Measurements from ENCODE around the gene WNT9A. TPM values are rescaled to one million over a fixed set of nuclear protein-coding genes. Genes with fewer than 3 reads are reported as not detected.

Gene WNT9A
- total RNA-seq, 2 experiments from 2014 or later: not detected

DNA sequence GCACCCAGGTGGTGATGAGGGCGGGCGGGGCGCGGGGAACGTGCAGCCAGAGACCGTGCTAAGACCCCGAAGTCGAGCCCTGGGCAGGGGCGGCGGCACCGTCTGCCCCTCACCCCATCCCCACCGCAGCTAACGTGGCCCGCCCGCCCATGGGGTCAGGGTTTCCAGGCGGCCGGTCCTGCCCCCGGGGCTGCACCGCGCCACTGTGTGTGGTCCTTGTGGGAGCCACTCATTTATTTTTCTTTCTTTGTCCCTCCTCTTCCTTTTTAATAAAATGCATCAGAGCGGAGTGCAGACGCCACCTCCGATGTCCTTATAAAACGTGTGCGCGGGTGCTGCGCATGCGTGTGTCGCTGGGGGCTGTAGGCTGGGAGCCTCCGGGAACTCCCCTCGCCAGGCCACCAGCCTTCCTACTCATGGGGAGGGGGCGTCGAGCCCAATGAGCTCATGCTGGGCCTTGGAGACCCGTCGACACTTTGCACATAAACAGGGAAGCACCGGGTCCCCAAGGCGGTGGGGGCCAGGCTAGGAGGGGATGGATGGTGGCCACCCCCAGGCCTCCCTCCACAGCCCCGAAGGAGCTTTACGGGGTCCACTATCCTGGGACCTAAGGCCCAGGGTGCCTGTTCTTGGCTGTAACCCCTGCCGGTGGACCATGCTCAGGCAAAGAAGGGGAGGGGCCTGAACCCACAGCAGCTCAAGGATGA, 59.9 kb downstream of the WNT9A start:
- DNase-seq (ENCODE audit: low spot score): no peak
- Histone ChIP-seq H3K4me2 (ENCODE audit: low read length) (no peak overlapping the region), H3K36me3 (ENCODE audit: insufficient read depth, low read length) (no peaks in the 10 kb centered on the region), H3K9me3 (ENCODE audit: low read length) (no peaks in the 10 kb centered on the region), H3K4me3 (ENCODE audit: low read depth, low read length, poor library complexity, severe bottlenecking) (no peak overlapping the region), H2AFZ (ENCODE audit: low read length) (no peak overlapping the region), H3K27ac (ENCODE audit: low read depth, low read length, poor library complexity, severe bottlenecking) (no peak overlapping the region), H3K4me1 (ENCODE audit: insufficient read depth, low read length, poor library complexity, severe bottlenecking) (no peaks in the 10 kb centered on the region), H3K9me2 (ENCODE audit: insufficient read depth, low read length) (no peaks in the 10 kb centered on the region), H4K20me1 (ENCODE audit: insufficient read depth, low read length) (no peaks in the 10 kb centered on the region), H3K79me2 (ENCODE audit: insufficient read depth, low read depth, low read length) (no peaks in the 10 kb centered on the region)
- intact Hi-C loops (cut with micrococcal nuclease; ENCODE audit: unreplicated experiment): no loop called here
- BruUV-seq (replicated peaks): no TSS peak
- ChIA-PET POLR2A (no interaction called here), CTCF (ENCODE audit: unreplicated experiment) (no interaction called here)
- TF ChIP-seq CTCF (conservative IDR thresholded peaks at IDR 0.05; ENCODE audit: low read length): no peak
- no peak for TF ChIP-seq EZH2phosphoT487 (IDR thresholded peaks at IDR 0.05; ENCODE audit: borderline replicate concordance, low read depth, low read length)

DNA sequence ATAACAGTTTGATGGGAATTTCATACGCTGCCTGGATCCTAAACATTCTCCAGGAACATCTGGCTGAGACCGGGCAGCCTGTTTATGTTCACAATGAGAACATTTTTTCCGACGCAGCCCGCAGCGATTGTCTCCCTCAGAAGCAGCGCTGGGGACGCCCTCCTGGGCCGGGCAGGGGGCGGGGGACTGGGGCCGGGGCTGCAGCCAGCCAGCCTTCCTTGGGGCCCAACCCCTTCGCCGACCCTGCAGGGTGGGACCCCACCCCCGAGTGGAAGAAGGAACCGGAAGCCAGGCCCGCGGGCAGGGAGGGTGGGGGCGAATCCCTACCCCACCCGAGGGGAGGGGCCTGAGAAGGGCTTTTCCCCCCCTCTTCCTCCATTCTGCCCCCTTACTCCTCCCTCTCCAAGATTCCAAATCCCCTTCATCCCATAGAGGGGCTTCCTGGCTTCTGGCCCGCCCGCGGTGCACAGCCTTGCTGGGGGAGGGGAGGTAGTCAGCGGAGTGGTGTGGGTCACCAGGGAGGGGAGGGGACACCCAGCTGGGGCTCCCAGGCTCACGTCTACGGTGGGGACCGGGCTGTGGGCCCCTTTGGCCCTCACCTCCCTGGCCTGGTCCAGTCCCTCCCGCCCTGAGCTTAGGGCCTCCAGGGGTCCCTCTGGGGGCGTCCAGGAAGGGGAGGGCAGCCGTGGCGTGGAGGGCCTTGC, 60.6 kb downstream of the WNT9A start:
- Histone ChIP-seq H3K4me3 (ENCODE audit: low read depth, low read length, poor library complexity, severe bottlenecking) (no peak overlapping the region), H3K4me1 (ENCODE audit: insufficient read depth, low read length, poor library complexity, severe bottlenecking) (no peaks in the 10 kb centered on the region), H3K27ac (ENCODE audit: low read depth, low read length, poor library complexity, severe bottlenecking) (no peak overlapping the region), H3K9me2 (ENCODE audit: insufficient read depth, low read length) (no peaks in the 10 kb centered on the region), H3K36me3 (ENCODE audit: insufficient read depth, low read length) (no peaks in the 10 kb centered on the region), H3K9me3 (ENCODE audit: low read length) (no peaks in the 10 kb centered on the region), H4K20me1 (ENCODE audit: insufficient read depth, low read length) (no peaks in the 10 kb centered on the region), H2AFZ (ENCODE audit: low read length) (no peak overlapping the region), H3K4me2 (ENCODE audit: low read length) (no peak overlapping the region), H3K79me2 (ENCODE audit: insufficient read depth, low read depth, low read length) (no peaks in the 10 kb centered on the region)
- DNase-seq (ENCODE audit: low spot score): no peak
- CTCF ChIA-PET (ENCODE audit: unreplicated experiment): no interaction called here
- intact Hi-C loops (cut with micrococcal nuclease; ENCODE audit: unreplicated experiment): no loop called here
- no peak for TF ChIP-seq EZH2phosphoT487 (IDR thresholded peaks at IDR 0.05; ENCODE audit: borderline replicate concordance, low read depth, low read length)
- TF ChIP-seq CTCF (conservative IDR thresholded peaks at IDR 0.05; ENCODE audit: low read length): no peak
- POLR2A ChIA-PET: no interaction called here
- no TSS peak for BruUV-seq (replicated peaks)

- H3K27ac ChIP-seq (ENCODE audit: low read depth, low read length, poor library complexity, severe bottlenecking): no peak overlapping the region
- H3K4me3 ChIP-seq (ENCODE audit: low read depth, low read length, poor library complexity, severe bottlenecking): no peak overlapping the region
Measured at GRCh38 chr1:227886503-227886961, 61.2 kb downstream of the WNT9A start.

More at GRCh38 chr1:227886503-227886961, 61.2 kb downstream of the WNT9A start:
- Histone ChIP-seq H3K79me2 (ENCODE audit: insufficient read depth, low read depth, low read length) (no peaks in the 10 kb centered on the region), H3K4me1 (ENCODE audit: insufficient read depth, low read length, poor library complexity, severe bottlenecking) (no peaks in the 10 kb centered on the region), H3K4me2 (ENCODE audit: low read length) (no peak overlapping the region), H2AFZ (ENCODE audit: low read length) (no peak overlapping the region), H3K9me2 (ENCODE audit: insufficient read depth, low read length) (no peaks in the 10 kb centered on the region), H4K20me1 (ENCODE audit: insufficient read depth, low read length) (no peaks in the 10 kb centered on the region), H3K36me3 (ENCODE audit: insufficient read depth, low read length) (no peaks in the 10 kb centered on the region), H3K9me3 (ENCODE audit: low read length) (no peaks in the 10 kb centered on the region)
- no peak for DNase-seq (ENCODE audit: low spot score)
- ChIA-PET CTCF (ENCODE audit: unreplicated experiment) (no interaction called here), POLR2A (no interaction called here)
- BruUV-seq (replicated peaks): no TSS peak
- intact Hi-C loops (cut with micrococcal nuclease; ENCODE audit: unreplicated experiment): no loop called here
- no peak for TF ChIP-seq EZH2phosphoT487 (IDR thresholded peaks at IDR 0.05; ENCODE audit: borderline replicate concordance, low read depth, low read length)
- no peak for TF ChIP-seq CTCF (conservative IDR thresholded peaks at IDR 0.05; ENCODE audit: low read length)
